H1 (cell line): ENCODE results near the gene RECK. TPM values are rescaled to one million over a fixed set of nuclear protein-coding genes. Genes with fewer than 3 reads are reported as not detected.

ENCODE experiments used
- CTCF ChIA-PET: fragments of 300-600 bp; sonication (Branson Sonifier 250); formaldehyde crosslinking; loops from one replicate; lab custom pipeline; 2021; ENCODE audit not compliant: partially characterized antibody; lab: Charles Lee
- POLR2A ChIA-PET: fragments of 300-600 bp; sonication (Branson Sonifier 250); formaldehyde crosslinking; loops from one replicate; lab custom pipeline; 2021; ENCODE audit warnings: inconsistent platforms; ENCODE audit not compliant: partially characterized antibody; lab: Charles Lee
- DNase-seq, 2 experiments: peaks; one replicate each; pipeline versions ENCODE4 v3.0.0 to v3.0.0-alpha.2; 2010 to 2022; ENCODE audit warnings: low spot score in 2 of 2, low read depth in 1 of 2, mixed read lengths in 1 of 2
- FAIRE-seq: peaks from 2 replicates; lab custom pipeline; 2011; peaks lifted over from hg19 to GRCh38; lab: Jason Lieb, UNC
- H2AFZ ChIP-seq: 2 replicates; pipeline ENCODE4 v1.8.1; 2012; ENCODE audit warnings: low read length, inconsistent platforms
- H2AK5ac ChIP-seq: 2 replicates; pipeline ENCODE4 v1.6.1; 2013; ENCODE audit warnings: low read depth, low read length
- H2BK120ac ChIP-seq: replicated peaks from 2 replicates; pipeline ENCODE3; 2013; ENCODE audit warnings: low read depth, low read length, inconsistent platforms
- H2BK12ac ChIP-seq: 2 replicates; pipeline ENCODE4 v1.6.1; 2013; ENCODE audit warnings: low read depth, low read length
- H2BK15ac ChIP-seq: 2 replicates; pipeline ENCODE4 v1.6.1; 2013; ENCODE audit warnings: low read length
- H2BK20ac ChIP-seq: 2 replicates; pipeline ENCODE4 v1.6.1; 2013; ENCODE audit warnings: low read length
- H2BK5ac ChIP-seq: 2 replicates; pipeline ENCODE4 v1.6.1; 2013; ENCODE audit warnings: low read depth, low read length
- H3K14ac ChIP-seq: 2 replicates; pipeline ENCODE4 v1.6.1; 2013; ENCODE audit warnings: inconsistent platforms; ENCODE audit not compliant: insufficient read length
- H3K18ac ChIP-seq: 2 replicates; pipeline ENCODE4 v1.6.1; 2013; ENCODE audit warnings: low read length; ENCODE audit errors: extremely low read depth
- H3K23ac ChIP-seq: 2 replicates; pipeline ENCODE4 v1.6.1; 2013; ENCODE audit warnings: inconsistent platforms; ENCODE audit not compliant: insufficient read length
- H3K23me2 ChIP-seq: 2 replicates; pipeline ENCODE4 v1.6.1; 2013; ENCODE audit warnings: low read depth, low read length
- H3K27ac ChIP-seq: 2 replicates; pipeline ENCODE4 v1.6.1; 2011; ENCODE audit warnings: low read depth, low read length, inconsistent platforms
- H3K27me3 ChIP-seq, 4 experiments: replicated peaks in 1 of 4; 1 replicate in 1 of 4; 2 replicates in 3 of 4; pipeline versions ENCODE4 v1.6.1 to v1.8.1; 2011 to 2013; ENCODE audit warnings: low read length in 3 of 4, mild to moderate bottlenecking in 3 of 4, inconsistent platforms in 2 of 4, mixed read lengths in 2 of 4, moderate library complexity in 1 of 4; ENCODE audit not compliant: control insufficient read depth in 3 of 4, insufficient read depth in 3 of 4; ENCODE audit errors: extremely low read depth in 1 of 4
- H3K36me3 ChIP-seq, 4 experiments: 2 replicates each; pipeline versions ENCODE4 v1.6.1 to v1.8.1; 2011 to 2013; ENCODE audit warnings: mild to moderate bottlenecking in 4 of 4, low read length in 3 of 4, moderate library complexity in 2 of 4, control low read depth in 1 of 4, inconsistent platforms in 1 of 4; ENCODE audit not compliant: insufficient read depth in 4 of 4, control insufficient read depth in 2 of 4
- H3K4ac ChIP-seq: replicated peaks from 2 replicates; pipeline ENCODE3; 2013; ENCODE audit warnings: low read length, low read depth, mixed read lengths, inconsistent platforms; ENCODE audit not compliant: insufficient read length
- H3K4me1 ChIP-seq, 4 experiments: replicated peaks in 1 of 4; 1 replicate in 1 of 4; 2 replicates in 3 of 4; pipeline versions ENCODE4 v1.6.1 to v1.8.1; 2011 to 2013; ENCODE audit warnings: low read length in 3 of 4, inconsistent platforms in 2 of 4, mixed read lengths in 1 of 4; ENCODE audit not compliant: insufficient read depth in 4 of 4, control insufficient read depth in 3 of 4
- H3K4me2 ChIP-seq, 2 experiments: 2 replicates each; pipeline versions ENCODE4 v1.6.1 to v1.8.1; 2011 to 2013; ENCODE audit warnings: low read depth in 2 of 2, low read length in 2 of 2, control low read depth in 1 of 2, inconsistent platforms in 1 of 2, mild to moderate bottlenecking in 1 of 2; ENCODE audit not compliant: insufficient read depth in 1 of 2
- H3K4me3 ChIP-seq, 4 experiments: fragments of 200-600, 300-600 bp in 1 of 4; sonication (generic), shearing (Covaris generic), sonication (Bioruptor Twin) in 1 of 4; 2 replicates each; pipeline versions ENCODE4 v1.5.1 to v1.8.1; 2011 to 2016; ENCODE audit warnings: low read length in 4 of 4, low read depth in 3 of 4, control low read depth in 2 of 4, inconsistent platforms in 2 of 4, mild to moderate bottlenecking in 2 of 4, mixed read lengths in 1 of 4, moderate library complexity in 1 of 4; ENCODE audit not compliant: insufficient read depth in 2 of 4; ENCODE audit errors: extremely low read depth in 1 of 4
- H3K56ac ChIP-seq: replicated peaks from 2 replicates; pipeline ENCODE3; 2013; ENCODE audit warnings: low read depth, mild to moderate bottlenecking, mixed read lengths, low read length, inconsistent platforms; ENCODE audit not compliant: insufficient read length
- H3K79me1 ChIP-seq: 2 replicates; pipeline ENCODE4 v1.6.1; 2013; ENCODE audit warnings: low read depth, low read length, control low read depth
- H3K79me2 ChIP-seq, 2 experiments: 2 replicates each; pipeline versions ENCODE4 v1.6.1 to v1.8.1; 2012 to 2013; ENCODE audit warnings: low read length in 2 of 2, mild to moderate bottlenecking in 2 of 2, inconsistent platforms in 1 of 2; ENCODE audit not compliant: insufficient read depth in 2 of 2, control insufficient read depth in 1 of 2
- H3K9ac ChIP-seq, 4 experiments: replicated peaks in 1 of 4; 1 replicate in 1 of 4; 2 replicates in 3 of 4; pipeline versions ENCODE4 v1.6.1 to v1.8.1; 2011 to 2013; ENCODE audit warnings: low read depth in 3 of 4, low read length in 3 of 4, control low read depth in 2 of 4, mild to moderate bottlenecking in 2 of 4, moderate library complexity in 2 of 4, inconsistent platforms in 1 of 4; ENCODE audit errors: extremely low read depth in 1 of 4
- H3K9me3 ChIP-seq, 2 experiments: 2 replicates each; pipeline versions ENCODE4 v1.6.1 to v1.8.1; 2012 to 2013; ENCODE audit warnings: mild to moderate bottlenecking in 2 of 2, moderate library complexity in 2 of 2, control low read depth in 1 of 2, inconsistent platforms in 1 of 2, low read depth in 1 of 2, low read length in 1 of 2, mixed read lengths in 1 of 2; ENCODE audit not compliant: insufficient read depth in 2 of 2
- H4K20me1 ChIP-seq, 2 experiments: replicated peaks in 1 of 2; 2 replicates each; pipeline versions ENCODE3 to v1.8.1; 2011 to 2013; ENCODE audit warnings: inconsistent platforms in 2 of 2, low read length in 2 of 2, mild to moderate bottlenecking in 1 of 2; ENCODE audit not compliant: insufficient read depth in 2 of 2, control insufficient read depth in 1 of 2
- H4K5ac ChIP-seq: 2 replicates; pipeline ENCODE4 v1.6.1; 2013; ENCODE audit warnings: low read length, low read depth, mixed read lengths, inconsistent platforms; ENCODE audit not compliant: insufficient read length
- H4K8ac ChIP-seq: 2 replicates; pipeline ENCODE4 v1.8.0; 2013; ENCODE audit warnings: mild to moderate bottlenecking, moderate library complexity, low read length, inconsistent platforms; ENCODE audit not compliant: insufficient read depth; ENCODE audit errors: extremely low read depth
- H4K91ac ChIP-seq: replicated peaks from 2 replicates; pipeline ENCODE3; 2013; ENCODE audit warnings: low read length, mixed read lengths, inconsistent platforms; ENCODE audit not compliant: insufficient read length
- EP300 ChIP-seq, 2 experiments: IDR thresholded peaks; 1 replicate in 1 of 2; 2 replicates in 1 of 2; pipeline ENCODE4 v1.6.1; 2011 to 2012; ENCODE audit warnings: low read depth in 2 of 2, low read length in 2 of 2, mild to moderate bottlenecking in 2 of 2, borderline replicate concordance in 1 of 2, inconsistent platforms in 1 of 2, moderate library complexity in 1 of 2
- JUND ChIP-seq: IDR thresholded peaks from 2 replicates; pipeline ENCODE4 v1.6.1; 2011; ENCODE audit warnings: mild to moderate bottlenecking, improper control_type of control experiment, low read length
- POLR2A ChIP-seq, 2 experiments: IDR thresholded peaks; 1 replicate in 1 of 2; 2 replicates in 1 of 2; pipeline ENCODE4 v1.6.1; 2011; ENCODE audit warnings: low read depth in 2 of 2, low read length in 2 of 2, mild to moderate bottlenecking in 2 of 2; ENCODE audit errors: control extremely low read depth in 1 of 2
- RBBP5 ChIP-seq: IDR thresholded peaks from 2 replicates; pipeline ENCODE4 v1.7.1; 2012; ENCODE audit warnings: low read depth, mild to moderate bottlenecking, inconsistent platforms, low read length, moderate library complexity, borderline replicate concordance
- SAP30 ChIP-seq: fragments of 300-600 bp; sonication (generic); IDR thresholded peaks from 2 replicates; pipeline ENCODE4 v1.7.1; 2012; ENCODE audit warnings: low read length, moderate library complexity, mild to moderate bottlenecking, inconsistent platforms; ENCODE audit not compliant: insufficient read depth, insufficient replicate concordance
- SIN3A ChIP-seq, 2 experiments: IDR thresholded peaks in 1 of 2; conservative IDR thresholded peaks in 1 of 2; 2 replicates each; pipeline ENCODE4 v1.6.1; 2011 to 2012; ENCODE audit warnings: low read length in 2 of 2, improper control_type of control experiment in 1 of 2, low read depth in 1 of 2, mild to moderate bottlenecking in 1 of 2
- SIX5 ChIP-seq: IDR thresholded peaks from 2 replicates; pipeline ENCODE4 v1.6.1; 2011; ENCODE audit warnings: mild to moderate bottlenecking, low read depth, low read length
- WGBS, 2 experiments: shearing (Covaris generic) in 1 of 2; methylation state at CpG; one replicate each; pipeline versions ENCODE4 v1.1.6 to v1.1.7; 2013 to 2015; ENCODE audit warnings: low lambda C conversion rate in 2 of 2, mixed read lengths in 2 of 2, inconsistent platforms in 1 of 2, low coverage in 1 of 2, missing lambda C conversion rate in 1 of 2; ENCODE audit not compliant: insufficient replicate concordance in 2 of 2, insufficient coverage in 1 of 2, insufficient read length in 1 of 2; ENCODE audit errors: extremely low coverage in 1 of 2, missing lambda C conversion rate in 1 of 2; 5-methylcytosine and 5-hydroxymethylcytosine counted together
- polyA plus RNA-seq, 7 experiments: library from polyadenylated mRNA; depleted of rRNA in 3 of 7; stranded (reverse) in 5 of 7; unstranded in 2 of 7; fragments of >200 nt in 5 of 7; fragments of 200-250 nt in 2 of 7; gene quantifications; 1 replicate in 5 of 7; 2 replicates in 1 of 7; 4 replicates in 1 of 7; pipeline versions ENCODE4 v1.2.1 to v1.2.3, GENCODE V29; 2011 to 2013; ENCODE audit warnings: missing spikeins in 2 of 7, mixed read lengths in 2 of 7
- total RNA-seq: library from RNA; stranded (reverse); fragmentation: NEBNext Ultra II Directional; extraction: Animal tissue kit (Norgen Biotek cat#: 25700); gene quantifications from 2 replicates; pipeline ENCODE4 v1.2.1, GENCODE V29; 2021
- TF ChIP-seq, protein P1 (sequence below): IDR thresholded peaks from 2 replicates; pipeline ENCODE4 v1.6.1; 2011; ENCODE audit warnings: low read length, improper control_type of control experiment
- TF ChIP-seq, protein P2 (sequence below), 3 experiments: IDR thresholded peaks; 1 replicate in 2 of 3; 2 replicates in 1 of 3; pipeline versions ENCODE4 v1.5.1 to v1.6.1; 2011; ENCODE audit warnings: low read length in 3 of 3, mild to moderate bottlenecking in 3 of 3, inconsistent platforms in 2 of 3, low read depth in 1 of 3, moderate library complexity in 1 of 3; ENCODE audit not compliant: insufficient read depth in 1 of 3; ENCODE audit errors: control extremely low read depth in 1 of 3

Gene RECK
- total and polyA plus RNA-seq, 2 of the 8 experiments (the other 6 are each of a cell fraction or from before 2014, with no cell fraction given), result 5.4 to 9.8 TPM

DNA sequence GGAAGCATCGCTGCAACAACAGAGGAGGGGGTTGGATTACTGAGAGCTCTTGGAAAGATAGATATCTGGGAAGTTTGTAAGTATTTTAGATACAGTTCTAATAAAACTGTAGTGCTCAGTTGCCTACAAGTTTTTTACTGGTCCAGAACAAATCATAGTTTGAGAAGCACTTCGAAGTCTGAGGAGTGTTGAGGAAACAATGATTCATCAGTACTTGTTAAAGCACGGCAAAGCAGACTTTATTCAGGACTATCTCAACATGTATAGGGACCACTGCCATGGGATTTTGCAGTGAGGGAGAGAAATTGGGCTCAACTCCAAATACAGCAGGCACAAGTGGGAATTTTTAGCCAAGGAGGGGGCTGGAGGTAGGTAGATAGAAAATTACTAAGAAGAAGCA lies 25.3 kb upstream of the RECK start:
- H3K79me1 ChIP-seq, result no peaks in the 10 kb centered on the region
- no peak overlapping the region for H2BK20ac ChIP-seq
- H3K27ac ChIP-seq, result no peak overlapping the region
- DNase-seq, result no peak
- no peaks in the 10 kb centered on the region for H3K79me2 ChIP-seq
- H3K18ac ChIP-seq, result no peak overlapping the region
- H3K27me3 ChIP-seq, result peaks cover 0 to 2% (median 0%) of the 10 kb centered on the region in 4 experiments; a peak in 1 of 7 replicates
- H4K20me1 ChIP-seq, result no peaks in the 10 kb centered on the region
- no peak overlapping the region for H2BK120ac ChIP-seq
- H2AK5ac ChIP-seq, result no peak overlapping the region
- TF ChIP-seq EP300 (IDR thresholded peaks at IDR 0.05; ENCODE audit: borderline replicate concordance in 1 of 2, low read depth in 2 of 2, low read length in 2 of 2) (no peak), JUND (no peak), SIX5 (no peak), SAP30 (no peak), POLR2A (IDR thresholded peaks at IDR 0.05; ENCODE audit: control extremely low read depth in 1 of 2, low read depth in 2 of 2, low read length in 2 of 2) (no peak), RBBP5 (no peak), SIN3A (conservative IDR thresholded peaks at IDR 0.05 in 1 of 2, IDR thresholded peaks at IDR 0.05 in 1 of 2; ENCODE audit: low read depth in 1 of 2, low read length in 2 of 2) (no peak)
- TF ChIP-seq, protein P1, sequence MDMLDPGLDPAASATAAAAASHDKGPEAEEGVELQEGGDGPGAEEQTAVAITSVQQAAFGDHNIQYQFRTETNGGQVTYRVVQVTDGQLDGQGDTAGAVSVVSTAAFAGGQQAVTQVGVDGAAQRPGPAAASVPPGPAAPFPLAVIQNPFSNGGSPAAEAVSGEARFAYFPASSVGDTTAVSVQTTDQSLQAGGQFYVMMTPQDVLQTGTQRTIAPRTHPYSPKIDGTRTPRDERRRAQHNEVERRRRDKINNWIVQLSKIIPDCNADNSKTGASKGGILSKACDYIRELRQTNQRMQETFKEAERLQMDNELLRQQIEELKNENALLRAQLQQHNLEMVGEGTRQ, result no peak
- TF ChIP-seq, protein P2, sequence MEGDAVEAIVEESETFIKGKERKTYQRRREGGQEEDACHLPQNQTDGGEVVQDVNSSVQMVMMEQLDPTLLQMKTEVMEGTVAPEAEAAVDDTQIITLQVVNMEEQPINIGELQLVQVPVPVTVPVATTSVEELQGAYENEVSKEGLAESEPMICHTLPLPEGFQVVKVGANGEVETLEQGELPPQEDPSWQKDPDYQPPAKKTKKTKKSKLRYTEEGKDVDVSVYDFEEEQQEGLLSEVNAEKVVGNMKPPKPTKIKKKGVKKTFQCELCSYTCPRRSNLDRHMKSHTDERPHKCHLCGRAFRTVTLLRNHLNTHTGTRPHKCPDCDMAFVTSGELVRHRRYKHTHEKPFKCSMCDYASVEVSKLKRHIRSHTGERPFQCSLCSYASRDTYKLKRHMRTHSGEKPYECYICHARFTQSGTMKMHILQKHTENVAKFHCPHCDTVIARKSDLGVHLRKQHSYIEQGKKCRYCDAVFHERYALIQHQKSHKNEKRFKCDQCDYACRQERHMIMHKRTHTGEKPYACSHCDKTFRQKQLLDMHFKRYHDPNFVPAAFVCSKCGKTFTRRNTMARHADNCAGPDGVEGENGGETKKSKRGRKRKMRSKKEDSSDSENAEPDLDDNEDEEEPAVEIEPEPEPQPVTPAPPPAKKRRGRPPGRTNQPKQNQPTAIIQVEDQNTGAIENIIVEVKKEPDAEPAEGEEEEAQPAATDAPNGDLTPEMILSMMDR (IDR thresholded peaks at IDR 0.05; ENCODE audit: control extremely low read depth in 1 of 3, insufficient read depth in 1 of 3, low read depth in 1 of 3, low read length in 3 of 3), result no peak
- no peaks in the 10 kb centered on the region for H3K23me2 ChIP-seq
- no peak overlapping the region for H2AFZ ChIP-seq
- H3K9ac ChIP-seq, result no peak overlapping the region
- no peaks in the 10 kb centered on the region for H3K4me1 ChIP-seq
- H3K9me3 ChIP-seq, result no peaks in the 10 kb centered on the region
- FAIRE-seq, result no peak
- no peak overlapping the region for H2BK12ac ChIP-seq
- H4K91ac ChIP-seq, result no peak overlapping the region
- no peaks in the 10 kb centered on the region for H3K36me3 ChIP-seq
- H3K4me2 ChIP-seq, result no peak overlapping the region
- POLR2A ChIA-PET, result no interaction called here
- H3K23ac ChIP-seq, result no peak overlapping the region
- H3K4me3 ChIP-seq, result no peak overlapping the region
- H2BK15ac ChIP-seq, result no peak overlapping the region
- WGBS, 2 experiments, result 91% methylated on average over 3 of the region's 3 CpGs; no CpG with 5 or more reads in 1 of the 2 experiments
- H4K5ac ChIP-seq, result no peak overlapping the region
- no peak overlapping the region for H4K8ac ChIP-seq
- H3K4ac ChIP-seq, result no peak overlapping the region
- CTCF ChIA-PET, result interaction anchor here (0.8 to 6.6 kb wide), 12 partner anchors 9 to 178 kb away, joined by 3 to 68 read pairs (median 6); partner anchors contain the start of genes CCIN and OR2S2
- no peak overlapping the region for H3K56ac ChIP-seq
- H3K14ac ChIP-seq, result no peak overlapping the region
- no peak overlapping the region for H2BK5ac ChIP-seq
